ENCODE measurements around the gene FAM184B. TPM values are rescaled to one million over a fixed set of nuclear protein-coding genes. Genes with fewer than 3 reads are reported as not detected.

The FAM184B gene
- total and polyA plus RNA-seq, 2 experiments from 2014 or later: 0.11 to 0.49 TPM

DNA sequence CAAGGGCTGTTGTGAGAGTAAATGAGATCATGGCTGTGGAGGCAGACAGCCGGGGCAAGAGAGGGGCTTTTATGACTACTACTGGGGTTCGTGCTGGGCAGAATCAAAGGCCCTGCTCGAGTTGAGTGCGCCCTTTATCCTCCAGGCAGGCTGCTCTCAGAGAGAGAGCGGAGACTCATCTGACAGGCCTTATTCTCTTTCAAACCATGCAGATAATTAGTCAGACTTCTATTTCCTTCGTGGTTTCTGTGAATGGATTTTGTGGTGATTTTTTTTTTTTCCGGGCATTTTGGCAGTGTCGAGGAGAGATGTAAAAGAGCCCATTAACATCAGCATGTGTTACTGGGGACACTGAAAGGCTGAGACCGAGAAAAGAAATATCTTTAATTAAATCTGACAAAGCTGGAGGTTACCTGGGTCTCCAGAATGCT lies 93.4 kb downstream of the FAM184B start (continued):
- TF ChIP-seq, protein P1, sequence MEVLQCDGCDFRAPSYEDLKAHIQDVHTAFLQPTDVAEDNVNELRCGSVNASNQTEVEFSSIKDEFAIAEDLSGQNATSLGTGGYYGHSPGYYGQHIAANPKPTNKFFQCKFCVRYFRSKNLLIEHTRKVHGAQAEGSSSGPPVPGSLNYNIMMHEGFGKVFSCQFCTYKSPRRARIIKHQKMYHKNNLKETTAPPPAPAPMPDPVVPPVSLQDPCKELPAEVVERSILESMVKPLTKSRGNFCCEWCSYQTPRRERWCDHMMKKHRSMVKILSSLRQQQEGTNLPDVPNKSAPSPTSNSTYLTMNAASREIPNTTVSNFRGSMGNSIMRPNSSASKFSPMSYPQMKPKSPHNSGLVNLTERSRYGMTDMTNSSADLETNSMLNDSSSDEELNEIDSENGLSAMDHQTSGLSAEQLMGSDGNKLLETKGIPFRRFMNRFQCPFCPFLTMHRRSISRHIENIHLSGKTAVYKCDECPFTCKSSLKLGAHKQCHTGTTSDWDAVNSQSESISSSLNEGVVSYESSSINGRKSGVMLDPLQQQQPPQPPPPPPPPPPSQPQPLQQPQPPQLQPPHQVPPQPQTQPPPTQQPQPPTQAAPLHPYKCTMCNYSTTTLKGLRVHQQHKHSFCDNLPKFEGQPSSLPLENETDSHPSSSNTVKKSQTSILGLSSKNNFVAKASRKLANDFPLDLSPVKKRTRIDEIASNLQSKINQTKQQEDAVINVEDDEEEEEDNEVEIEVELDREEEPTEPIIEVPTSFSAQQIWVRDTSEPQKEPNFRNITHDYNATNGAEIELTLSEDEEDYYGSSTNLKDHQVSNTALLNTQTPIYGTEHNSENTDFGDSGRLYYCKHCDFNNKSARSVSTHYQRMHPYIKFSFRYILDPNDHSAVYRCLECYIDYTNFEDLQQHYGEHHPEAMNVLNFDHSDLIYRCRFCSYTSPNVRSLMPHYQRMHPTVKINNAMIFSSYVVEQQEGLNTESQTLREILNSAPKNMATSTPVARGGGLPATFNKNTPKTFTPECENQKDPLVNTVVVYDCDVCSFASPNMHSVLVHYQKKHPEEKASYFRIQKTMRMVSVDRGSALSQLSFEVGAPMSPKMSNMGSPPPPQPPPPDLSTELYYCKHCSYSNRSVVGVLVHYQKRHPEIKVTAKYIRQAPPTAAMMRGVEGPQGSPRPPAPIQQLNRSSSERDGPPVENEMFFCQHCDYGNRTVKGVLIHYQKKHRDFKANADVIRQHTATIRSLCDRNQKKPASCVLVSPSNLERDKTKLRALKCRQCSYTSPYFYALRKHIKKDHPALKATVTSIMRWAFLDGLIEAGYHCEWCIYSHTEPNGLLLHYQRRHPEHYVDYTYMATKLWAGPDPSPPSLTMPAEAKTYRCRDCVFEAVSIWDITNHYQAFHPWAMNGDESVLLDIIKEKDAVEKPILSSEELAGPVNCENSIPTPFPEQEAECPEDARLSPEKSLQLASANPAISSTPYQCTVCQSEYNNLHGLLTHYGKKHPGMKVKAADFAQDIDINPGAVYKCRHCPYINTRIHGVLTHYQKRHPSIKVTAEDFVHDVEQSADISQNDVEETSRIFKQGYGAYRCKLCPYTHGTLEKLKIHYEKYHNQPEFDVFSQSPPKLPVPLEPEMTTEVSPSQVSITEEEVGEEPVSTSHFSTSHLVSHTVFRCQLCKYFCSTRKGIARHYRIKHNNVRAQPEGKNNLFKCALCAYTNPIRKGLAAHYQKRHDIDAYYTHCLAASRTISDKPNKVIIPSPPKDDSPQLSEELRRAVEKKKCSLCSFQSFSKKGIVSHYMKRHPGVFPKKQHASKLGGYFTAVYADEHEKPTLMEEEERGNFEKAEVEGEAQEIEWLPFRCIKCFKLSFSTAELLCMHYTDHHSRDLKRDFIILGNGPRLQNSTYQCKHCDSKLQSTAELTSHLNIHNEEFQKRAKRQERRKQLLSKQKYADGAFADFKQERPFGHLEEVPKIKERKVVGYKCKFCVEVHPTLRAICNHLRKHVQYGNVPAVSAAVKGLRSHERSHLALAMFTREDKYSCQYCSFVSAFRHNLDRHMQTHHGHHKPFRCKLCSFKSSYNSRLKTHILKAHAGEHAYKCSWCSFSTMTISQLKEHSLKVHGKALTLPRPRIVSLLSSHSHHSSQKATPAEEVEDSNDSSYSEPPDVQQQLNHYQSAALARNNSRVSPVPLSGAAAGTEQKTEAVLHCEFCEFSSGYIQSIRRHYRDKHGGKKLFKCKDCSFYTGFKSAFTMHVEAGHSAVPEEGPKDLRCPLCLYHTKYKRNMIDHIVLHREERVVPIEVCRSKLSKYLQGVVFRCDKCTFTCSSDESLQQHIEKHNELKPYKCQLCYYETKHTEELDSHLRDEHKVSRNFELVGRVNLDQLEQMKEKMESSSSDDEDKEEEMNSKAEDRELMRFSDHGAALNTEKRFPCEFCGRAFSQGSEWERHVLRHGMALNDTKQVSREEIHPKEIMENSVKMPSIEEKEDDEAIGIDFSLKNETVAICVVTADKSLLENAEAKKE (CRISPR knock-in tag; IDR thresholded peaks at IDR 0.05): no peak

DNA sequence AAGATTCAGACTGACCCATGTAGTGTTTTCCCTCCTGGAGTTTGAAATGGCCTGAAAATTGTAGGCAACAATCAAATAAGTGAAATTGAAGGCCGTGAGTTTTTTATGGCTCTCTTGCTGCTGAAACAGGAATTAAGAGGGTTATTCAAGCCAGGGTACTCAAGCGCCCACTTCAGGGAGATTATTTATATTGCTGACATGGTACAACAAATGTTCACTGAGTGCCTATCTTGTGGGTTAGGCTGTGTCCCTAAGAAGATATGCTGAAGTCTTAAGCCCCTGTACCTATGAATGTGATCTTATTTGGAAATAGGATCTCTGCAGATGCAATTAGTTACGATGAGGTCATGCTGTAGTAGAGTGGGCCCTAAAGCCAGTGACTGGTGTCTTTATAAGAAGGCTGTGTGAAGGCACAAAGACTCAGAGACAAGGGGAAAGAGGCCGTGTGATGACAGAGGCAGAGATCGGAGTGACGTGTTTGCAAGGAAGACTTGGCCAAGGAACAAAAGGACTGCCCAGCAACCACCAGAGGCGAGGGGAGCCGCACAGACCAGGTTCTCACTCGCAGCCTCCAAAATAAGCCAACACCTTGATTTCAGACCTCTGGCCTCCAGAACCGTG lies 94.1 kb downstream of the FAM184B start:
- Mint-ChIP-seq H3K4me3 (no peak overlapping the region), H3K27me3 (ENCODE audit: insufficient read depth, low read depth, poor library complexity) (peaks cover 4% of the 10 kb centered on the region)
- no peak for TF ChIP-seq STAT1 (IDR thresholded peaks at IDR 0.05; ENCODE audit: unreplicated experiment)
- TF ChIP-seq ZNF114 (CRISPR knock-in tag; IDR thresholded peaks at IDR 0.05): no peak
- TF ChIP-seq CREB1 (CRISPR knock-in tag; IDR thresholded peaks at IDR 0.05; ENCODE audit: low read depth): no peak
- TF ChIP-seq EZH2 (IDR thresholded peaks at IDR 0.05; ENCODE audit: low read depth, unreplicated experiment): no peak
- TF ChIP-seq NANOG (IDR thresholded peaks at IDR 0.05; ENCODE audit: borderline replicate concordance): no peak
- TF ChIP-seq POLR2AphosphoS5 (IDR thresholded peaks at IDR 0.05; ENCODE audit: low read depth): no peak
- TF ChIP-seq, protein P2, sequence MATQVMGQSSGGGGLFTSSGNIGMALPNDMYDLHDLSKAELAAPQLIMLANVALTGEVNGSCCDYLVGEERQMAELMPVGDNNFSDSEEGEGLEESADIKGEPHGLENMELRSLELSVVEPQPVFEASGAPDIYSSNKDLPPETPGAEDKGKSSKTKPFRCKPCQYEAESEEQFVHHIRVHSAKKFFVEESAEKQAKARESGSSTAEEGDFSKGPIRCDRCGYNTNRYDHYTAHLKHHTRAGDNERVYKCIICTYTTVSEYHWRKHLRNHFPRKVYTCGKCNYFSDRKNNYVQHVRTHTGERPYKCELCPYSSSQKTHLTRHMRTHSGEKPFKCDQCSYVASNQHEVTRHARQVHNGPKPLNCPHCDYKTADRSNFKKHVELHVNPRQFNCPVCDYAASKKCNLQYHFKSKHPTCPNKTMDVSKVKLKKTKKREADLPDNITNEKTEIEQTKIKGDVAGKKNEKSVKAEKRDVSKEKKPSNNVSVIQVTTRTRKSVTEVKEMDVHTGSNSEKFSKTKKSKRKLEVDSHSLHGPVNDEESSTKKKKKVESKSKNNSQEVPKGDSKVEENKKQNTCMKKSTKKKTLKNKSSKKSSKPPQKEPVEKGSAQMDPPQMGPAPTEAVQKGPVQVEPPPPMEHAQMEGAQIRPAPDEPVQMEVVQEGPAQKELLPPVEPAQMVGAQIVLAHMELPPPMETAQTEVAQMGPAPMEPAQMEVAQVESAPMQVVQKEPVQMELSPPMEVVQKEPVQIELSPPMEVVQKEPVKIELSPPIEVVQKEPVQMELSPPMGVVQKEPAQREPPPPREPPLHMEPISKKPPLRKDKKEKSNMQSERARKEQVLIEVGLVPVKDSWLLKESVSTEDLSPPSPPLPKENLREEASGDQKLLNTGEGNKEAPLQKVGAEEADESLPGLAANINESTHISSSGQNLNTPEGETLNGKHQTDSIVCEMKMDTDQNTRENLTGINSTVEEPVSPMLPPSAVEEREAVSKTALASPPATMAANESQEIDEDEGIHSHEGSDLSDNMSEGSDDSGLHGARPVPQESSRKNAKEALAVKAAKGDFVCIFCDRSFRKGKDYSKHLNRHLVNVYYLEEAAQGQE (IDR thresholded peaks at IDR 0.05; ENCODE audit: unreplicated experiment): no peak
- TF ChIP-seq EZH2phosphoT487 (IDR thresholded peaks at IDR 0.05; ENCODE audit: unreplicated experiment): no peak
- TF ChIP-seq ZNF331 (CRISPR knock-in tag; IDR thresholded peaks at IDR 0.05; ENCODE audit: low read depth): no peak
- TF ChIP-seq, protein P3, sequence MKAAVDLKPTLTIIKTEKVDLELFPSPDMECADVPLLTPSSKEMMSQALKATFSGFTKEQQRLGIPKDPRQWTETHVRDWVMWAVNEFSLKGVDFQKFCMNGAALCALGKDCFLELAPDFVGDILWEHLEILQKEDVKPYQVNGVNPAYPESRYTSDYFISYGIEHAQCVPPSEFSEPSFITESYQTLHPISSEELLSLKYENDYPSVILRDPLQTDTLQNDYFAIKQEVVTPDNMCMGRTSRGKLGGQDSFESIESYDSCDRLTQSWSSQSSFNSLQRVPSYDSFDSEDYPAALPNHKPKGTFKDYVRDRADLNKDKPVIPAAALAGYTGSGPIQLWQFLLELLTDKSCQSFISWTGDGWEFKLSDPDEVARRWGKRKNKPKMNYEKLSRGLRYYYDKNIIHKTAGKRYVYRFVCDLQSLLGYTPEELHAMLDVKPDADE (IDR thresholded peaks at IDR 0.05): no peak
- no peak for TF ChIP-seq JUNB (IDR thresholded peaks at IDR 0.05; ENCODE audit: unreplicated experiment)

More for the DNA sequence above, 94.1 kb downstream of the FAM184B start:
- Histone ChIP-seq H3F3A (replicated peaks; ENCODE audit: low read depth) (no peaks in the 10 kb centered on the region), H4K20me1 (replicated peaks; ENCODE audit: insufficient read depth) (no peaks in the 10 kb centered on the region), H3K79me2 (replicated peaks; ENCODE audit: insufficient read depth) (no peaks in the 10 kb centered on the region), H3K9me2 (ENCODE audit: insufficient read depth) (no peaks in the 10 kb centered on the region), H3K4me3 (no peak overlapping the region), H3K4me2 (no peak overlapping the region), H3K4me1 (ENCODE audit: insufficient read depth) (no peaks in the 10 kb centered on the region), H3K27me3 (ENCODE audit: insufficient read depth) (no peaks in the 10 kb centered on the region), H2AFZ (peak overlapping the region; percentile 59), H3K36me3 (ENCODE audit: insufficient read depth) (no peaks in the 10 kb centered on the region), H3K27ac (ENCODE audit: low read depth) (no peak overlapping the region)
- H3K4me1 Mint-ChIP-seq: no peaks in the 10 kb centered on the region; the same call in 1 of the 3 replicates
- ATAC-seq (no peak), DNase-seq (ENCODE audit: low spot score) (no peak)
- no peaks in the 10 kb centered on the region; the same call in 2 of the 3 replicates for H3K9me3 Mint-ChIP-seq
- H3K27ac Mint-ChIP-seq: no peak overlapping the region
- H3K36me3 Mint-ChIP-seq (ENCODE audit: low read depth): no peaks in the 10 kb centered on the region

Data from GM23338 (cell line).